ENCODE measurements around the gene VWA5B2.

VWA5B2 gene

DNA sequence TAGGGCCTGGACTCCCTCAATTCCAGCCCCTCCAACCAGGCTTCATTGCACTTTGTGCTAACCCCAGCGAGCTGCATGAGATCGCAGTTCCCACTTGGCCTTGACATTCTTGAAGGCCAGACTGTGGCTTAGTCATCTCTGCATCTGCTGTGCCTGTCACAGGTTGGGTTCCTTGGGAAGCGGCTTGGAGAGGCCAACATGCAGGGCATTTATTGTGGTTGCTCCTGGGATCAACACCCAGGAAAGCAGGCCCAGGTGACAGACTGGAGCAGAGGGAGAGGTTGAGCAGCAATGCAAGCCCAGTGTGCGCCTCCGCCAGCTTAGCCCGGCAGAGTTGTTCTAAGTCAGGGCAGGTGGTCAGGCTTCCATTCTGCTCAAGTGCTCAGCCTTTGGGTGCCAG lies 32.8 kb upstream of the VWA5B2 start:
- Histone ChIP-seq H3K4me1 (ENCODE audit: insufficient read depth, low read length) (no peaks in the 10 kb centered on the region), H3K27me3 (ENCODE audit: insufficient read depth, low read length) (no peaks in the 10 kb centered on the region), H3K4me3 (ENCODE audit: low read length) (no peak overlapping the region), H3K9me3 (ENCODE audit: low read length) (no peaks in the 10 kb centered on the region), H2AFZ (ENCODE audit: low read depth, low read length) (no peak overlapping the region), H3K36me3 (ENCODE audit: insufficient read depth, low read length) (peaks cover 35% of the 10 kb centered on the region)

- Histone ChIP-seq H2AFZ (ENCODE audit: low read depth, low read length) (no peak overlapping the region), H3K9me3 (ENCODE audit: low read length) (no peaks in the 10 kb centered on the region), H3K4me1 (ENCODE audit: insufficient read depth, low read length) (no peaks in the 10 kb centered on the region), H3K36me3 (ENCODE audit: insufficient read depth, low read length) (peaks cover 18% of the 10 kb centered on the region), H3K4me3 (ENCODE audit: low read length) (no peak overlapping the region), H3K27me3 (ENCODE audit: insufficient read depth, low read length) (no peaks in the 10 kb centered on the region)
Measured at GRCh38 chr3:184198509-184198908, 30.9 kb upstream of the VWA5B2 start.

DNA sequence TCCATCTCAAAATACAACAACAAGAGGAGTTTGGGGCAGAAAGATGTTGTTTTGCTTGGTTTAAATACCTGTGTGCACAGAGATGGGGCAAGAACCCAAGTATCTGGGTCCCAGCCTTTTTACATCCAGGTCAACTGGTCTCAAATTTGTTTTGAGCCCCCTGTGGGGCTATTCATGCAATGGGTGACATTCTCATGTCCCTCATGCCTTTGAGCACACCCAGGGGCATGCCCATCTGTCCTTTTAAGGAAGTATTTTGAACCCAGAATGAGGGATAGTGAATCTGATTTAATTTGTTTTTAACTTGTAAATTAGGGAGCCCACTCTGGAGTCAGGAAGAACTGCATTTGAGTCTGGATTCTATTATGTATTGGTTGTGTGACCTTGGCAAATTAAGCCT lies 28.6 kb upstream of the VWA5B2 start:
- Histone ChIP-seq H3K9me3 (ENCODE audit: low read length) (no peaks in the 10 kb centered on the region), H3K4me3 (ENCODE audit: low read length) (no peak overlapping the region), H2AFZ (ENCODE audit: low read depth, low read length) (no peak overlapping the region), H3K27me3 (ENCODE audit: insufficient read depth, low read length) (no peaks in the 10 kb centered on the region), H3K4me1 (ENCODE audit: insufficient read depth, low read length) (no peaks in the 10 kb centered on the region), H3K36me3 (ENCODE audit: insufficient read depth, low read length) (no peaks in the 10 kb centered on the region)

- no peaks in the 10 kb centered on the region for H3K36me3 ChIP-seq (ENCODE audit: insufficient read depth, low read length)
- H3K4me1 ChIP-seq (ENCODE audit: insufficient read depth, low read length), result no peaks in the 10 kb centered on the region
- H2AFZ ChIP-seq (ENCODE audit: low read depth, low read length), result no peak overlapping the region
- H3K27me3 ChIP-seq (ENCODE audit: insufficient read depth, low read length), result peaks cover 3% of the 10 kb centered on the region
- no peak overlapping the region for H3K4me3 ChIP-seq (ENCODE audit: low read length)
- H3K9me3 ChIP-seq (ENCODE audit: low read length), result no peaks in the 10 kb centered on the region
Measured at GRCh38 chr3:184203526-184203925, 25.9 kb upstream of the VWA5B2 start.

- Histone ChIP-seq H2AFZ (ENCODE audit: low read depth, low read length) (no peak overlapping the region), H3K9me3 (ENCODE audit: low read length) (no peaks in the 10 kb centered on the region), H3K4me3 (ENCODE audit: low read length) (no peak overlapping the region), H3K4me1 (ENCODE audit: insufficient read depth, low read length) (no peaks in the 10 kb centered on the region), H3K27me3 (ENCODE audit: insufficient read depth, low read length) (peaks cover 3% of the 10 kb centered on the region), H3K36me3 (ENCODE audit: insufficient read depth, low read length) (no peaks in the 10 kb centered on the region)
Measured at GRCh38 chr3:184209146-184209923, 20.1 kb upstream of the VWA5B2 start.

DNA sequence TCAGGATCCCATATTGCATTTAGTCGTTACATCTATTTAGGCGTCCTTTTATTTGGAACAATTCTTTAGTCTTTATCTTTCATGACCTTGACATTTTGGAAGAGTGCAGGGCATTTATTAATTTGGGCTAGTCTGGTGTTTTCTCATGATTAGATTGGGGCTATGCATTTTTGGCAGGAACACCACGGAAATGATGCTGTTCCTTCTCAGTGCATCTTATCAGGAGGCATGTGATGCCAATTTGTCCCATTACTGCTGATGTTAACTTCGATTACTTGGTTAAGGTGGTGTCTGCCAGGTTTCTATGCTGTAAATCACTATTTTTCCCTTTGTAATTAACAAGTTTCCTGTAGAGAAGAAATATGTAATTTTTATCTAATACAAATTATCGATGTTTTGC lies 18.1 kb upstream of the VWA5B2 start:
- Histone ChIP-seq H3K4me3 (ENCODE audit: low read length) (no peak overlapping the region), H3K36me3 (ENCODE audit: insufficient read depth, low read length) (no peaks in the 10 kb centered on the region), H2AFZ (ENCODE audit: low read depth, low read length) (no peak overlapping the region), H3K27me3 (ENCODE audit: insufficient read depth, low read length) (peaks cover 3% of the 10 kb centered on the region), H3K4me1 (ENCODE audit: insufficient read depth, low read length) (no peaks in the 10 kb centered on the region), H3K9me3 (ENCODE audit: low read length) (no peaks in the 10 kb centered on the region)

DNA sequence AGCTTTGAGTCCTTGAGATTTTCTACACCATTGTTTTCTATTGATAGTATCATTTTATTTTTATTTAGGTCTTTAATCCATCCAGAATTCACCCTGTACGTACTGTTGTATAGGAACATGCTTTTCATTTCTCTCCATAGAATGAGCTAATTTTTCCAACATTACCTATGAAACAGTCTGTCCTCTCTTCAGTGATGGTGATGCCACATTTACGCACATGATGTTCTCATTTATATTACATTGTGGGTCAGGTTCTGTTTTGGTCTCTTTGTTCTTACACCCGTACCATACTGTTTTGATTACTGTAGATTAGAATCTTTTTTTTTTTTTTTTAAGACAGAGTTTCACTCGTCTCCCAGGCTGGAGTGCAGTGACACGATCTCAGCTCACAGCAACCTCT lies 17.7 kb upstream of the VWA5B2 start:
- Histone ChIP-seq H3K4me1 (ENCODE audit: insufficient read depth, low read length) (no peaks in the 10 kb centered on the region), H3K4me3 (ENCODE audit: low read length) (no peak overlapping the region), H3K27me3 (ENCODE audit: insufficient read depth, low read length) (peaks cover 1% of the 10 kb centered on the region)

DNA sequence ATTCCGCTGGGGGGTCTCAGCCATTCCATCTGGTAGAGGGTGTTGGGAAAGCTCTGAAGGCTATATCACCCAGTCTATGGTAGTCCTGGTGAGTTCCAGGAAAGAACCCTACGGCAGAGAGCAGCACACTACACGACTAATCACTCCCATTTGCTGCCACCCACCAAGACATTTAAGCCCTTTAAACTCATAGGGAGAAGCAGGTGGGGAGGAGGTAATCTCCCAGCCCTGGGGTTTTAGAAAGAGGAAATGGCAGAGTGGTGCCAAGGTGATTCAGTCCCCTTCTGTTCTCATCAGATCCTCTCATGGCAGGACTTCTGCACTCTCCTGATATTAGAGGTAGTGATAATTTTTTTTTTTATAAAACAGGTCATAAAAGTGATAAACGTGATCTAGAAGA lies 10.6 kb upstream of the VWA5B2 start:
- H3K4me1 ChIP-seq (ENCODE audit: insufficient read depth, low read length), result no peaks in the 10 kb centered on the region
- no peaks in the 10 kb centered on the region for H3K36me3 ChIP-seq (ENCODE audit: insufficient read depth, low read length)
- no peaks in the 10 kb centered on the region for H3K27me3 ChIP-seq (ENCODE audit: insufficient read depth, low read length)
- no peak overlapping the region for H2AFZ ChIP-seq (ENCODE audit: low read depth, low read length)
- no peak overlapping the region for H3K4me3 ChIP-seq (ENCODE audit: low read length)
- no peaks in the 10 kb centered on the region for H3K9me3 ChIP-seq (ENCODE audit: low read length)

More for the DNA sequence above, 17.7 kb upstream of the VWA5B2 start:
- Histone ChIP-seq H2AFZ (ENCODE audit: low read depth, low read length) (no peak overlapping the region), H3K9me3 (ENCODE audit: low read length) (no peaks in the 10 kb centered on the region), H3K36me3 (ENCODE audit: insufficient read depth, low read length) (no peaks in the 10 kb centered on the region)

GRCh38 chr3:184222521-184222920 lies 6.9 kb upstream of the VWA5B2 start:
- Histone ChIP-seq H2AFZ (ENCODE audit: low read depth, low read length) (no peak overlapping the region), H3K27me3 (ENCODE audit: insufficient read depth, low read length) (peaks cover 11% of the 10 kb centered on the region), H3K4me3 (ENCODE audit: low read length) (no peak overlapping the region), H3K36me3 (ENCODE audit: insufficient read depth, low read length) (no peaks in the 10 kb centered on the region), H3K4me1 (ENCODE audit: insufficient read depth, low read length) (no peaks in the 10 kb centered on the region), H3K9me3 (ENCODE audit: low read length) (no peaks in the 10 kb centered on the region)

- Histone ChIP-seq H3K27me3 (ENCODE audit: insufficient read depth, low read length) (peaks cover 25% of the 10 kb centered on the region), H3K4me1 (ENCODE audit: insufficient read depth, low read length) (no peaks in the 10 kb centered on the region), H2AFZ (ENCODE audit: low read depth, low read length) (no peak overlapping the region), H3K4me3 (ENCODE audit: low read length) (no peak overlapping the region), H3K9me3 (ENCODE audit: low read length) (peaks cover 2% of the 10 kb centered on the region), H3K36me3 (ENCODE audit: insufficient read depth, low read length) (no peaks in the 10 kb centered on the region)
Measured at GRCh38 chr3:184223946-184224345, 5.4 kb upstream of the VWA5B2 start.

GRCh38 chr3:184227481-184227935 lies 1.9 kb upstream of the VWA5B2 start:
- Histone ChIP-seq H3K9me3 (ENCODE audit: low read length) (peaks cover 2% of the 10 kb centered on the region), H3K4me1 (ENCODE audit: insufficient read depth, low read length) (peaks cover 10% of the 10 kb centered on the region), H3K36me3 (ENCODE audit: insufficient read depth, low read length) (no peaks in the 10 kb centered on the region), H2AFZ (ENCODE audit: low read depth, low read length) (no peak overlapping the region), H3K27me3 (ENCODE audit: insufficient read depth, low read length) (peaks cover 59% of the 10 kb centered on the region), H3K4me3 (ENCODE audit: low read length) (no peak overlapping the region)

- Histone ChIP-seq H3K9me3 (ENCODE audit: low read length) (peaks cover 2% of the 10 kb centered on the region), H3K4me3 (ENCODE audit: low read length) (no peak overlapping the region), H2AFZ (ENCODE audit: low read depth, low read length) (no peak overlapping the region), H3K27me3 (ENCODE audit: insufficient read depth, low read length) (peaks cover 70% of the 10 kb centered on the region), H3K4me1 (ENCODE audit: insufficient read depth, low read length) (peaks cover 10% of the 10 kb centered on the region), H3K36me3 (ENCODE audit: insufficient read depth, low read length) (no peaks in the 10 kb centered on the region)
Measured at GRCh38 chr3:184228376-184229137, 828 bp upstream of the VWA5B2 start.

DNA sequence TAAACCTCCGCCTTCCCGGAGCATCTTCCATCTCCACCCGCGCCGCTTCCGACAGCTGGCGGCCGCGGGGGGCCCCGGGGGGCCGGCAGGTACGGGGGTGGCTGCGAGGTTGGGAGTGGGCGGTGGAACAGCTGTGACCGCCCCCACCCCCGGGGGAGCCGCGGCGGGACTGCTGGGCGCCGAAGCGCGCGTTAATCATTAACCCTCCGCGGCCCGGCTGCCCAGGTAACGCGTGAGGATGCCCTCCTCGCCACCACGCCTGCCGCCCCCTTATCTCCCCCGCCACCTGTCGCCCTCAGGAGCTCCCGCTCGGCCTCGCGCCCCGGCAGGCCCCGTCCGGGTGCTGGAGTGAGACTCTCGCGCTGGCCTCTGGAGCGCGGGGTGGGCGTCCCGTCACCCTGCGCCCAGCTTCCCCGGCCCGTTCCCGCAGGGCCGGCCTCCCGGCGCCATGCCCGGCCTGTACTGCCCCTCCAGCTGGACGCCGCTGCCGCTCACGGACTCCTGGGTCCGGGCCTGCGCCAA lies 757 bp downstream of the VWA5B2 start:
- peak overlapping the region; percentile 82 for H2AFZ ChIP-seq (ENCODE audit: low read depth, low read length)
- no peaks in the 10 kb centered on the region for H3K36me3 ChIP-seq (ENCODE audit: insufficient read depth, low read length)

More for the DNA sequence above, 757 bp downstream of the VWA5B2 start:
- H3K27me3 ChIP-seq (ENCODE audit: insufficient read depth, low read length), result peaks cover 82% of the 10 kb centered on the region
- H3K4me3 ChIP-seq (ENCODE audit: low read length), result no peak overlapping the region
- H3K4me1 ChIP-seq (ENCODE audit: insufficient read depth, low read length), result peaks cover 10% of the 10 kb centered on the region
- peaks cover 2% of the 10 kb centered on the region for H3K9me3 ChIP-seq (ENCODE audit: low read length)
